Occipital lobe (tissue), 2 donors: ENCODE measurements around the gene FBXL19. TPM values are rescaled to one million over a fixed set of nuclear protein-coding genes. Genes with fewer than 3 reads are reported as not detected.
A peak's percentile ranks its signal among the peaks of the same experiment; 100 is the strongest.

Source experiments
- DNase-seq: peaks from one replicate; lab custom pipeline; 2025; lab: John Stamatoyannopoulos, UW
- total RNA-seq: library from RNA; depleted of rRNA; stranded (reverse); fragments of >200 nt; gene quantifications from one replicate; pipeline ENCODE4 v1.2.3, GENCODE V29; 2014

The FBXL19 gene
- total RNA-seq, 1 donor from 2014 or later: 56.1 TPM

DNA sequence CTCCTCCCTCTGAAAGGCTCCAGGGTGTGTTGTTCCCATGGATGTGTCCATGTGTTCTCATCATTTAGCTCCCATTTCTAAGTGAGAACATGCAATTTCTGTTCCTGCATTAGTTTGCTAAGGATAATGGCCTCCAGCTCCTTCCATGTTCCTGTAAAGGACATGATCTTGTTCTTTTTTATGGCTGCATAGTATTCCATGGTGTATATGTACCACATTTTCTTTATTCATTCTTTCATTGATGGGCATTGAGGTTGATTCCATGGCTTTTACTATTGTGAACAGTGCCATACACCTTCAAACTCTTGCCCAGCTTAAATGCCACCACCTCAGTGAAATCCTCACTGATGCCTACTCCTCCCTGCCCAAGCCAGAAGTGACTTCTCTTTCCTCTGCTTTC, 21.0 kb downstream of the FBXL19 start:
- no peak for DNase-seq

DNA sequence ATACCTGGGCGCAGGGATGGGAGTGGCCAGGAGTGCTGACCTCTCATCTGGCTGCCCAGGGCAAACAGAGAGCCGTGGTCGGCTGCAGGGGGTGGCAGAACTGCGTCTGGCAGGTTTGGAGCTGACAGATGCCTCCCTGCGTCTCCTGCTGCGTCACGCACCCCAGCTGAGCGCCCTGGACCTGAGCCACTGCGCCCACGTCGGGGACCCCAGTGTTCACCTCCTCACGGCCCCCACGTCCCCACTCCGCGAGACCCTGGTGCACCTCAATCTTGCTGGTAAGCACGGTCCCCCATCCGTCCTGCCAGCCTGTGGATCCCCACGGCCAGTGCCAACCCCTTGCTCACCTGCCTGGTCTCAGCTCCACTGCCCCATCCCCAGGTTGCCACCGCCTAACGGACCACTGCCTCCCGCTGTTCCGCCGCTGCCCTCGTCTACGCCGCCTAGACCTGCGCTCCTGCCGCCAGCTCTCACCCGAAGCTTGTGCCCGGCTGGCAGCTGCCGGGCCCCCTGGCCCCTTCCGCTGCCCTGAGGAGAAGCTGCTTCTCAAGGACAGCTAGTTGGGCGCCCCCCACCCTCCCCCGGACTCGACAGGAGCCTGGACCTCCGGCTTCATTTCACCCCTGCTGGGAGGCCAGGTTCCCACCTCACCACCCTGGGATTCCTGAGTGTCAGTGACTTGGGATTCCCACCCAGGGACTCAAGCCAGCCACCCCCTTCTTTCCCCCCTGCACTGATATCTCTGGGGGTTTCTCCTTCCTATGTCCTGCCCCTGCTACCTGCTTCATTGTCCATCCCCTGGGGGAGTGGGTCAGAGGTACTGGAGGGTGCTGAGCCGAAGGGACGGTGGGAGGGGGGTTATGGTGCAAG, 23.5 kb downstream of the FBXL19 start:
- DNase-seq: no peak

DNA sequence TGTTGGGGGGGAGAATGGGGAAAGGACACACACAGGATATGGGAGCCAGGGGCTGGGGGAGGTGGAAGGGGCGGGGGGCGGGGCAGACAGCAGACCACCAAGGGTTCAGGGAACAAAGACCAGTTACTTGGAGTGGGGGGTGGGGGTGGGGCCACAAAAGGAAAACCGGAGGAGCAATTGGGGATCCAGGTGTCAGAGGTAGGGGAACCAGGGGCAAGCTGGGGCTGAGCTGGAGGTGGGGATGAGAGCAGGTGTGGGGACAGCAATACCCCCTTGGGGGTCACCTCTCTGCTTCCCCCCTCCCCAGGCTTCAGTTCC, 24.1 kb downstream of the FBXL19 start:
- DNase-seq: no peak

DNA sequence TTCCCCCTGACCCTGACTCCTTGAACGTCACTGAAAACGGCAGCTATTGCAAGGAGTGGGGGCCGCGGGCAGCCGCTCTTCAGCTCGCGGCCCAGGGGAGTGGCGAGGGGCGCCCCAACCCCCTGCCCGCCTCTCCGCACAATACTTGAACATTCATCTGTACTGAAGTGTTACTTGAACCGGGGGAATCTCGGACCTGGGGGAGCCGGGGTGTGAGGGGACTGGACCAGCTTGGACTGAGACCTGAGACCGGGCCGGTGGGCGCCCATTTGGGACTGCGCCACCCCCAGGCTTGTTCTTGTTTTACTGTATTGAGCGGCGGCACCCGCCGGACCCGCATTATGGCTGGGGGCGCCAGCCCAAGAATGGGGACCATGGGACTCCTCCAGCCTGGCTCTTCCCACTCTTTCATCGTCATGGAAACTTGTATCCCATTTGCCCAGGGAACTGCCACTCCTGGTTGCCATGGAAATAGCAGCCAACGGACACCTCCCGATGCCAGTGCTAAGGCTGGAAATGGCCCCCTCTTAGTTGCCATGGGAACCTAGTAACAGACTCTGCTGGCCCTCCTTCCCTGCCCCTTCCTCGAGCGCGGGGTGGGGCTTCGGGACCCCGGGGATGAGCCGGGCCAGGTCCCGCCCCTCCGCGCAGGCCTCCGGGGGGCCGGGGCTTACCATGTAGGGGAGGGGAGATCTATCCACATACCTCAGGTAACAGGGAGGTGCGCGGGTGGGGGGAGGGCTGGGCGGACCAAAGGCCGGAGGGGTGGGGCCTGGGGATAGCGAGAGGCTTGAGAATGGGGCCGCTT, 24.7 kb downstream of the FBXL19 start:
- peak; percentile 93 for DNase-seq

DNA sequence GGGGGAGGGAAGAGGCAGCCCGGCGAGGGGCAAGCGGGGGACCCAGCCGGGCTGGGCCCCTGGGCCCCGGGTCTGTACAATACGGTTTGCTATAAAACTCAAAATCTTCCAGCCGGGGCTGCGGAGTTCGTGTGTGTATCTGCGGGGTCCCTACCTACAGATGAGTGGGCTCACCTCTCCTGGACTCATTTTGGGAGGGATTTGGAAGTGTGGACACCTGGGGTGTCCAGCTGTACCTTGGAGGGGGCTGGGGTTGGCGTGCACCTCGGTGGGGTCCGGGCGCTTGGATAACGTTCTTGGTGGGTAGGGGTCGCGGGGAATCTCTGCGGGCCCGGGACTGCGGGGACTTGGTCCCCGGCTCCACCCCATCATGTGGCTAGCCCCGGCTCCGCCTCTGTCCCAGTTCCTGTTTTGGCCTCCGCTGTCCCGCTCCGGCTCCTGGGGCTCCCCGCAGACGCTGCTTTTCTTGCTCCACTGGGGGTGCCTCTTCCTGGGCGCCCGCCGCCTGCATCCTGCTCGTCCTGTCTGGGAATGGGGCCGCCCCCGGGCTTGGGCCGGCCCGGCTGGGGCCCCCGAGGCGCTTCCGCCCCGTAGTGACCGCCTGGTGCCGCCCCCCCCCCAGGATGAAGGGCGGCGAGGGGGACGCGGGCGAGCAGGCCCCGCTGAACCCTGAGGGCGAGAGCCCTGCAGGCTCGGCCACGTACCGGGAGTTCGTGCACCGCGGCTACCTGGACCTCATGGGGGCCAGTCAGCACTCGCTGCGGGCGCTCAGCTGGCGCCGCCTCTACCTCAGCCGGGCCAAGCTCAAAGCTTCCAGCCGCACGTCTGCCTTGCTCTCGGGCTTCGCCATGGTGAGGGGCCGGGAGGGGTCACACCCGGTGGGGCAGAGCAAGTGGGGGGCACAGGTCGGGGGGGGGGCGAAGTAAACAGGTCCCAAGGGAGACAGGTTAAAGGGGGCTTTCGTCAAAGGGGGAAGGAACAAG, 25.6 kb downstream of the FBXL19 start, which contains the start of gene ORAI3:
TSS of gene ORAI3 (plus strand) at position 402 of the 983 bp plus-strand sequence. CDS start at position 624, 222 bp downstream.
- peak; percentile 56 for DNase-seq

DNA sequence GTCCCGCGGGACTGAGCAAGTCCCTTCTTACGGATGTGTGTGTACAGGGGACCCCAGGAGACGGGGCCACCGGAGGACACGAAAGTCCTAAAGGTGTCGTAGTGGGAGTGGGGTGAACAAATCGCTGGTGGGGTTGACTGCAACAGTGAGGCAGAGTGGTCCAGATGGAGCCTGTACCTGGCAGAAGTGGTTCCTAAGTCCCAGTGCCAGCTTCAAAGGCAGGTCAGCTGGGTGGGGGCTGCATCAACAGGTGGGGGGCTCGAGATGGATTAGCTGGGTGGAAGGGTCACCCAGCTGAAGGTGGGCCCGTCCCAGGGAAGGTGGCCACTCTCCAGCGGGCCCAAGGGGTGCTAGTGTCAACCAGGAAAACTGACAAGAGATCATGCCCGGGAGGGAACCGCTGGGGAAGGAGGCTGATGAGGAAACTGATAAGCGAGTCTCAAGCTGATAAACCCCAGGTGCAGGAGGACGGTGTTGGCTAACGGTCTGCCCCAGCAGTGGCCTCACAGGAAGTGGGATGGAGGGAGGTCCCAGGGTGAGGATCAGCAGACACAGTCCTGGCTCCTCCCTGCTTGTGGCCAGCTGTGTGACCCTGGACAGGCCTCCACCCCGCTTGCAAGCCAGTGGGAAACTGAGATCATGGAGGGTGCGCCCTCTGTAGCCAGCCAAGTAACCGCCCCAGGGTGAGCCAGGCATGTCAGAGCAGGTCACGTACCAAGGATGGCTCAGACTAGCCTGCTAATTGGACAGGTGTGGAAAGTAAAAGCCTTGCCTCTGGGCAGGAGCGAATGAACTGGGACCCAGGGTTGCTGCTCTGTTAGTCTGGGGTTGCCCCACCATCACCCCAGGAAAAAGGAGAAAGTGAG, 26.5 kb downstream of the FBXL19 start:
- DNase-seq: peak; percentile 31

DNA sequence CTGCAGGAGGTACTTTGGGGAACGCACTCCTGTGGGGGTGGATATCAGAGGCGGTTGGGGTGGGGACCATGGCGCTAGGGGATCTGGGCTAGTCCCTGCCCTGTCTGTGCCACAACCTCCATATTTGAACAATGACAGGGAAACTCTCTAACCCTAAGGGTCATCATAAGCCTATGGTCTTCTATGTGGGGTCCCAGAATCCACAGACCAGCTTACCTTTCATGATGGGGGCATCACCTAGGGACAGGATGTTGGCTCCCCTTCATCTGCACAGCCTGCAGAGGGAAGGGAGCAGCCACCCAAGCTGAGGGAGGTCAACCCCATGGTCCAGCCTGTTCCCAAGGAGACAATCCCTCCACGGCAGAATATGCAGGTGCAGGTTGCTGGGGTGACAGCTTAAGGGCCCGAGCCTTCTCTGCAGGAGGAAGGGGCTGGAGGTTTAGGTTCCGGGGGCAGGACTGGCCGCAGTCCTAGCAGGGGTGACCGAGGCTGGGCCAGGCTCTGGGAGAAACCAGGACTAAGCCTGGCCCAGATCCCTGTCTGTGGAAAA, 27.2 kb downstream of the FBXL19 start:
- no peak for DNase-seq

DNA sequence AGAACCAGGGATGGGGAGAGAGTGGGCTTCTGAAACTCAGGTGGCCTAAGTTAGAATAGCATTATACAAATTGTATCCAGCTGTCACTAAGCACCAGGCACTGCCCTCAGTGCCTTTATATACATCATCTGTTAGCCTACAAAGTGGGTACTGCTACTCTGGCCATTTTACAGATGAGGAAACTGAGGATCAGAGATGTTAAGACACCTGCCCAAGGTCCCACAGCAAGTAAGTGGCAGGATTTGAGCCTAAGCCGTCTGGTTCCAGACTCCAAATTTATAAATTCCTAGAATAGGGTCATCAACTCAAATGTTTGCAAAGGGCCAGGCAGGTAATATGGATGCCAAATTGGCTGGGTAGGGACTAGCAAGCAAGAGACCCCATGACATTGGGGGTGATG, 27.8 kb downstream of the FBXL19 start:
- no peak for DNase-seq

DNA sequence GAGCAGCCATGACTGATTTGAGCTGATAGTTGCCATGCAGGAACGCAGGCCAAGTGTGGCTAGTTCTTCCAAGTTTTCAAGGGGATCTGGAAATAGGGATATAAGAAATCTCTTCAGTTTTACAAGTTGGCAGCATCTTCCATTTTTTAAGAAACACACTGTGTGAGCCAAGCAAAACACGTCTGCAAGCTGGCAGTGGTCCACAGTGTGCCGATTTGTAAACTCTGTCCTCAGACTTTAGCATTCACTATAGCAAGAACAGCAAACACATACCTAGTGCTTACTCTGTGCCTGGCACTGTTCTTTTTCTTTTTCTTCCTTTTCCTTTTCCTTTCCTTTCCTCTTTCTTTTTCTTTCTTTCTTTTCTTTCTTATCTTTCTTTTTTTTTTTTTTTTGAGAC, 28.4 kb downstream of the FBXL19 start:
- DNase-seq: no peak

DNA sequence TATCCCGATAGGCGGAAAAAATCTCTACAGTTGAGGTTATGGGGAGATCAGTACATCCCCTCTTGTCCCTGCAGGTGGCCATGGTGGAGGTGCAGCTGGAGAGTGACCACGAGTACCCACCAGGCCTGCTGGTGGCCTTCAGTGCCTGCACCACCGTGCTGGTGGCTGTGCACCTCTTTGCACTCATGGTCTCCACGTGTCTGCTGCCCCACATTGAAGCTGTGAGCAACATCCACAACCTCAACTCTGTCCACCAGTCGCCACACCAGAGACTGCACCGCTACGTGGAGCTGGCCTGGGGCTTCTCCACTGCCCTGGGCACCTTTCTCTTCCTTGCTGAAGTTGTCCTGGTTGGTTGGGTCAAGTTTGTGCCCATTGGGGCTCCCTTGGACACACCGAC, 29.7 kb downstream of the FBXL19 start:
- no peak for DNase-seq

DNA sequence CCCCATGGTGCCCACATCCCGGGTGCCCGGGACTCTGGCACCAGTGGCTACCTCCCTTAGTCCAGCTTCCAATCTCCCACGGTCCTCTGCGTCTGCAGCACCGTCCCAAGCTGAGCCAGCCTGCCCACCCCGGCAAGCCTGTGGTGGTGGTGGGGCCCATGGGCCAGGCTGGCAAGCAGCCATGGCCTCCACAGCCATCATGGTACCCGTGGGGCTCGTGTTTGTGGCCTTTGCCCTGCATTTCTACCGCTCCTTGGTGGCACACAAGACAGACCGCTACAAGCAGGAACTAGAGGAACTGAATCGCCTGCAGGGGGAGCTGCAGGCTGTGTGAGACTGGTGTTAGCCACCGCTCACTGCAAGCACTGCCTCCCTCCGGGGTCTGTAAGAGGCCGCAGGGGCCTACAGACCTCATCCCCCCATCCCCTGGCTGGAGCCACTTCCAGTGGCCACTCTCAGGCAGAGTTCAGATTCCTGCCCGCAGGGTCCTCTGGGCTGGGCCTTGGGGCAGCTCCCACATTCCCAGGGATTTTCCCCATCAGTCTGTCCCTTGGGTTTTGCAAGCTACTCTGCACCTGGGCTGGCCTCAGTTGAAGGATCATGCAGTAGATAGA, 30.2 kb downstream of the FBXL19 start:
- DNase-seq: peak; percentile 43

DNA sequence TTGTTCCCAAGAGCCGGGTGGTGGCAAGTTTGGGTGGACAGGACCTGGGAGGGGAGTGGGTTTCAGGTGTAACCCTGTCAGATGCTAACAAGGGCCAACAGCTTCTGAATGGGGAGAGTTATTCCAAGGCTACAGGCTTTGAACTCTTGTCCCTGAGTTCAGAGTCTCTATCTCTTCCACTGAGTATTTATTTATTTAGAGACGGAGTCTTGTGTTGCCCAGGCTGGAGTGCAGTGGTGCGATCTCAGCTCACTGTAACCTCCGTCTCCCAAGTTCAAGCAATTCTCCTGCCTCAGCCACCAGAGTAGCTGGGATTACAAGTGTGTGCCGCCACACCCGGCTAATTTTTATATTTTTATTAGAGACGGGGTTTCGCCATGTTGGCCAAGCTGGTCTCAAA, 31.6 kb downstream of the FBXL19 start:
- no peak for DNase-seq

DNA sequence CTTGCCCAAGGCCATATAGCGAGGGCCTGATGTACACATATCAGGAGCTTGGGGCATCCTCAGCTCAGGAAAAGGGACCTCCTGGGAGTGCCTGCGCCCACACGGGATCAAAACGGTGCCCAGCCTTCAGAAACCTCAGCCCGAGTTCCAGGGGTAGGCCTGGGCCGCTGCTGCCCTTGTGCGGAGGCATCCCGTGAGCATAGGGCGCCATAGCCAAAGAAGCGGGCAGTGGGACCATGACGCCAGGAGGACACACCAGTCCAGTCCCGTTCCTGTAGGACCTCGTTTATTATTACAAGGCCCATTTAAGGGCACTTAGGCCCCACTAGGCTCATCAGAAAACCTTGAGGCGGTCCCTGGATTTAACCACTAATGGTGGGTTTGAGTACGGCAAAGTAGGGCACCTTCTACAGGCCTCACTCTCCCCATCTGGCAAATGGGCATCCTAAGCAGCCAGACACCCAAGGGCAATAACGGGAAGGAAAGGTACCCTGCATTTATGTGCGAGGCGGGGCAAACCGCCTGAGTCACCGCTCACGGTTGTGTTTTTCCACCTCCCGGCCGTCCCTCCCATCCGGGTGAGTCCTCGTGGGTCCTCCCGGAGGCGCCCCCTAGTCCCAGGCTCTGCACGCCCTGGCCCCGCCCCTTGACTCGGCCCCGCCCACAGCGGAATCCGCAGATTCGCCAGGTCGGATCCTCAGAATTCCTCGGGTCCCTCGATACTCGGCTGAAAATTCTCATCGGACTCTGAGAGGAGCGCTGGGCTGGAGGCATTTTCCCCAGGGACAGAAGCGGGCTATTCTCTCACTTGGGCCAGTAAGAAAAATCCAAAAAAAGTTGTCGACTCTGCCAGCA, 33.5 kb downstream of the FBXL19 start:
- DNase-seq: peak; percentile 57

DNA sequence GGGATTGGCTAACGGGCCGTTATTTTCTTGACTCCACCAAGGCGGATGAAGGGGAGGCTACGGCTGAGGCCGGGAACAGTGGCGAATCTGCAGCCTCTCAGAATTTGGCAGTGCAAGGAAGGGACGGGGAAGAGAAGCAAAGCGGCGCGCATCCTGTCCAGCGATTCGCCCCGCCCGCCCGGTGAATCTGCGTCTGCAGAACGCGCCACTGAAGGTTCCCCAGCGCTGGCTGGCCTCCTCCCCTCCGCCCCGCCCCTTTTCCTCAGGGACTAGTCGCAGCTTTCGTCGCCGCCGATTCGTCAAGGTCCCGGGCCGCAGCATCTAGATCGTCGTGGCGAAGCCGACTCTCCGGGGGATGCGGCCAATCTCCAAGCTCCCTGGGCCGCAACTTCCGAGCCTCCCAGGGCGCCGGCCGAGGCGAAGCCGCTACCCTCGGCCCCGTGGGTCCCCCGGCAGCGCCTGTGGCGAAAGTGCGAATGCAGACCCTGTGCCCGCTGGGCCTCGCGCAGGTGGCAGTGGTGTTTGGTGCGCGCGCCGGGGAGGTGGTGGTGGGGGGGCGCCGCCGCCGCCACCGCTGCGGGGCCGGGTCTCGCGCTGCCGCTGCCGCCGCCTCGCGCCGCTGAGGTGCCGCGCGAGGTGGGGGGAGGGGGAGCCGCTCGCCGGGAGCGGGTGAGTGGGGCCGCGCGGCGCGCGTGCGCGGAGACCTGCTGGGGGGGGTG, 34.2 kb downstream of the FBXL19 start, which contains the start of gene SETD1A:
TSS of gene SETD1A (plus strand) at position 299 of the 719 bp plus-strand sequence. CDS start 978 bp downstream, outside the sequence.
- peak; percentile 92 for DNase-seq

DNA sequence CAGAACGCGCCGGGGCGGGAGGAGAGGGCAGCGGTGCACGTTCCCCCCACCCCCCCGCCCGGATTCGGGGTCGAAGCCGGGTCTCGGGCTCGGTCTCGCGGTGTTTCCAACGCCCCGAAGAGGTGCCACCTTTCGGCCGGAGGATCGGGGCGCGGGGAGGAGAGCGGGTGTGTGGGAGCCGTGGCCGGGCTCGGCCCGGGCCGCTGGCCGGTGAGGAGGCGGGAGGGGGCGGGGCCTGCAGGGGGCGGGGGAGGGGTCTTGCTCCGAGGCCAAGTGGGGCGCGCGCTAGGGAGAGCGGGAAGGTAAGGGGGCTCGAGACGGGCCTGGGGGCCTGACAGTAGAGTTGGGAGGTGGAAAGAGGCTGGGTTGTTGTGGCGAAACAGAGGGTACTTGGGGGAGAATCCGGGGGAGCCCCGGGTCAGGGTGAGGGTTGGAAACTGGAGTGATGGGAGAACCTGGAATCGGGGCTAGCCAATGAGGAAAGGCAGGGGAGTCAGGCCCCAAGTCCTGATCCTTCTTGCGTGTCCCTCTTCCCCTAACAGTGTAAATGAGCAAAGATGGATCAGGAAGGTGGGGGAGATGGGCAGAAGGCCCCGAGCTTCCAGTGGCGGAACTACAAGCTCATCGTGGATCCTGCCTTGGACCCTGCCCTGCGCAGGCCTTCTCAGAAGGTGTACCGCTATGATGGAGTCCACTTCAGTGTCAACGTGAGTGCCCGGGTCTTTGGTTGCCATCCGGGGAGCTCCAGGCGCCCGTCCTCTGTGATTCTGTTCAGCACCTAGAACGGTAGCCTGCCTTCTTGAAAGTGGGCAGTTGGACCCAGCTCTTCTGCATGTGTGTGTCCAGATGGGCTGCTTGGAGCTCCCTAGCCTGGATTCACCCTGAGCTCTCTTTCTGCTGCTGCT, 35.1 kb downstream of the FBXL19 start:
- peak; percentile 48 for DNase-seq

DNA sequence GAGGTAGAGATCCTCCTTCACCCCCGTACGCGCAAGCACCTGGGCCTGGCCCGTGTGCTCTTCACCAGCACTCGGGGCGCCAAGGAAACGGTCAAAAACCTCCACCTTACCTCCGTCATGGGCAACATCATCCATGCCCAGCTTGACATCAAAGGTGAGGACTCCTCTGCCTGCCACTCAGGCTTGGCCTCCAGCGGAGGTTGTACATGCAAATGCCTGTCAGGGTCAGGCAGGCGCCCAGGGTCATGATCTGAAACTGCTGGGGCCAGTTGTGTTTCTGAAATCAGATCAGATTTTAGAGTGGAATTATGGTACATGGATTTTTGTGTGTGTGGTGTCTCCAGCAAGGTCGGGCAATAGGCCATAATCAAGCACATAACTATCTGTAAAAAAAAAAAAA, 38.0 kb downstream of the FBXL19 start:
- no peak for DNase-seq
